Activated naive CD8-positive, alpha-beta T cell treated with anti-CD3 and anti-CD28 coated beads for 36 hours (primary cell): Measurements from ENCODE around the gene MXD4. TPM values are rescaled to one million over a fixed set of nuclear protein-coding genes. Genes with fewer than 3 reads are reported as not detected.
"Not testable (repeated sequence)": the region's sequence is repeated elsewhere in the genome, so short reads cannot be mapped to it uniquely, and the experiment has no call there.

ENCODE experiments used
- DNase-seq: peaks from one replicate; pipeline ENCODE4 v3.0.0; 2021
- H3K27ac Mint-ChIP-seq: one replicate; pipeline ENCODE4 v1.8.0; 2022; ENCODE audit warnings: mild to moderate bottlenecking, moderate library complexity, mixed read lengths
- H3K27me3 Mint-ChIP-seq: one replicate; pipeline ENCODE4 v1.8.0; 2022; ENCODE audit warnings: mild to moderate bottlenecking, mixed read lengths
- H3K36me3 Mint-ChIP-seq: one replicate; pipeline ENCODE4 v1.8.0; 2021; ENCODE audit warnings: mild to moderate bottlenecking, mixed read lengths
- H3K4me1 Mint-ChIP-seq: one replicate; pipeline ENCODE4 v1.8.0; 2021; ENCODE audit warnings: mixed read lengths
- H3K4me3 Mint-ChIP-seq: one replicate; pipeline ENCODE4 v1.8.0; 2022; ENCODE audit warnings: mild to moderate bottlenecking, moderate library complexity, mixed read lengths
- H3K9me3 Mint-ChIP-seq: one replicate; pipeline ENCODE4 v1.8.0; 2022; ENCODE audit warnings: mixed read lengths
- total RNA-seq, 2 experiments: library from RNA; stranded (reverse); gene quantifications; one replicate each; pipeline ENCODE4 v1.2.3, GENCODE V29; 2021

Gene MXD4
- total RNA-seq, 2 experiments from 2014 or later: 0.78 to 1.2 TPM

- Mint-ChIP-seq H3K4me1 (peaks cover 20% of the 10 kb centered on the region), H3K9me3 (no peaks in the 10 kb centered on the region)
These were observed 15.4 kb downstream of the MXD4 start for GRCh38 chr4:2246384-2247127.

DNA sequence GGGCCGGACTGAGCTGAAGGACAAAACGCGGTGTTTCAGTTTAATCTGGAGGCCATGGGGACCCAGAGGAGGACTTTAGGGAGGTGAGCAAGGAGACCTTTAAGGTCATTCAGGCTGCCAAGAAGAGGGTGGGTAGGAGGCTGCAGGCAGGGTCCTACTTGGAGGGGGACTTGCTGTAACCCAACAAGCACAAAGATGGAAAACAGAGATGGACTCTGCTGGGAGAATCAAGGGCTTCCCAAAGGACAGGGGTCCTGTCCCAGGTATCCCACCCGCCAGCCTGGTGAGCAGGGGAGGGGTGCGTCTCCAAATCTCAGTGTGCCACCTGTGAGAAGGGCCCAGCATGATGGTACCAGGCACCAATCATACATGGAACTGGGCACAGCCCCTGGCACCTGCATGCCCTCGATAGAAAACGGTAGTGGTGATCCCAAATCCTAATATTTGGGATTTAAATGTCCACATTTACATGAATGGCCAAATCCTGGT is 16.1 kb downstream of the MXD4 start:
- peaks cover 22% of the 10 kb centered on the region for H3K4me1 Mint-ChIP-seq
- no peak overlapping the region for H3K27ac Mint-ChIP-seq
- no peak overlapping the region for H3K4me3 Mint-ChIP-seq
- DNase-seq: no peak
- no peaks in the 10 kb centered on the region for H3K9me3 Mint-ChIP-seq
- no peaks in the 10 kb centered on the region for H3K27me3 Mint-ChIP-seq
- H3K36me3 Mint-ChIP-seq: peaks cover 5% of the 10 kb centered on the region

More at GRCh38 chr4:2246384-2247127, 15.4 kb downstream of the MXD4 start:
- no peaks in the 10 kb centered on the region for H3K36me3 Mint-ChIP-seq
- H3K27me3 Mint-ChIP-seq: no peaks in the 10 kb centered on the region
- H3K4me3 Mint-ChIP-seq: no peak overlapping the region
- no peak overlapping the region for H3K27ac Mint-ChIP-seq
- no peak for DNase-seq

- H3K36me3 Mint-ChIP-seq: peaks cover 11% of the 10 kb centered on the region
- peaks cover 28% of the 10 kb centered on the region for H3K4me1 Mint-ChIP-seq
- H3K4me3 Mint-ChIP-seq: no peak overlapping the region
- no peak overlapping the region for H3K27ac Mint-ChIP-seq
- DNase-seq: no peak
- H3K27me3 Mint-ChIP-seq: no peaks in the 10 kb centered on the region
- H3K9me3 Mint-ChIP-seq: no peaks in the 10 kb centered on the region
These were observed 16.7 kb downstream of the MXD4 start for GRCh38 chr4:2245057-2245786.

GRCh38 chr4:2243681-2244380 is 18.1 kb downstream of the MXD4 start:
- Mint-ChIP-seq H3K27me3 (no peaks in the 10 kb centered on the region), H3K4me3 (no peak overlapping the region), H3K9me3 (no peaks in the 10 kb centered on the region), H3K27ac (no peak overlapping the region), H3K4me1 (peaks cover 38% of the 10 kb centered on the region), H3K36me3 (peaks cover 20% of the 10 kb centered on the region)
- no peak for DNase-seq

DNA sequence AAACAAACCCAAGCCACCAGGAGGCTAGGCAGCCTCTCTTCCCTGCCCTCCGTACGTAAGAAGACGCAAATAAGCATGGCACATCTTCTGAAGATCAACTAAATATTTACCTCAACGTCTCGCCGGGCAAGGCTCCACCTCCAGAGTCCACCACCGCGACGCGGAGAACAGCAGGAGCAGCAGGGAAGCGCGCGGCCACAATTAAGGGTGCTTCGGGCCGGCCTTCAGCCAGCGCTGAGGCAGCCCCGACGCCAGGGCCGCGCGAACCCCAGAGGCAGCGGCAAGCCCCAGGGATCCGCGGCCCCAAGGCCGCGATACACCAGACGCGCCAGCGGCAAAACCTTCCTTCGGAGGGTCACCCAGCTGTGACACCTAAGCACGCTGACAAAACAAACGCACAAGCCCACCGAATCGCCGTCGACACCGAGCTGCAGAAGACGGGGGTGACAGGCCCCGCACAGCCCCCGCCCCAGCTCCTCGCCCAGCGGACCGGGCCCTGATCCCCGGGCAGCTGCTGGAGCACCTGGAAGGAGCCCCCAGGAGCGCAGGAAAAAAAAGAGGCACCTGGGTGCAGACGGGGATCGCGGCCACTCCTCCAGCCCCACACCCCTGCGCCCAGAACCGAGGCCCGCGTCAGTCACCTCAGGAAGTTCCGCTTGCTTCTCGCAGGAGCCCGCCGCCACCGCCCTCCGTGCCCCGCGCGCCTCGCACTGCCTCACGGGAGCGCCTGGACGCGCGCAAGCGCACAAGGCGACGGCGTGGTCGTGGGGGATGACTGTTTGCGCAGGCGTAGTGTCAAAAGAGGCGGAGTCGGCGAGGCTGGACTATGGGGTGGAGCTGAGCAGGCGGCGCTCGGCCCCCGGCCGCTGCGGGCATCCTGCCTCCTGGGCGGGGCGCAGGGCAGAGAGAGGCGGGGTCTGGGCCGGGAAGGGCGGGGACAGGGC is 20.2 kb downstream of the MXD4 start, which contains the start of the genes HAUS3 and POLN:
HAUS3 (minus strand) TSS at position 712 of the 944 bp plus-strand sequence. CDS start 1,175 bp downstream, outside the sequence.
POLN (minus strand) TSS at position 712 of the 944 bp plus-strand sequence. CDS start 12,890 bp downstream, outside the sequence.
- Mint-ChIP-seq H3K4me3 (peak within 1 kb of the TSS; percentile 87), H3K36me3 (peaks cover 30% of the 10 kb centered on the region), H3K27me3 (no peaks in the 10 kb centered on the region), H3K9me3 (no peaks in the 10 kb centered on the region), H3K4me1 (peaks cover 55% of the 10 kb centered on the region), H3K27ac (peak within 1 kb of the TSS; percentile 89)
- DNase-seq: peak; percentile 100

GRCh38 chr4:2241003-2241402 is 20.9 kb downstream of the MXD4 start:
- peak overlapping the region; percentile 89 for H3K27ac Mint-ChIP-seq
- H3K4me1 Mint-ChIP-seq: peaks cover 55% of the 10 kb centered on the region
- no peak for DNase-seq
- H3K36me3 Mint-ChIP-seq: peaks cover 30% of the 10 kb centered on the region
- H3K4me3 Mint-ChIP-seq: peak overlapping the region; percentile 87
- no peaks in the 10 kb centered on the region for H3K27me3 Mint-ChIP-seq
- no peaks in the 10 kb centered on the region for H3K9me3 Mint-ChIP-seq

GRCh38 chr4:2236944-2237666 is 24.8 kb downstream of the MXD4 start:
- DNase-seq: no peak
- Mint-ChIP-seq H3K36me3 (peaks cover 39% of the 10 kb centered on the region), H3K27ac (peak overlapping the region; percentile 26), H3K9me3 (no peaks in the 10 kb centered on the region), H3K4me3 (peak overlapping the region; percentile 68), H3K27me3 (no peaks in the 10 kb centered on the region), H3K4me1 (peaks cover 45% of the 10 kb centered on the region)

DNA sequence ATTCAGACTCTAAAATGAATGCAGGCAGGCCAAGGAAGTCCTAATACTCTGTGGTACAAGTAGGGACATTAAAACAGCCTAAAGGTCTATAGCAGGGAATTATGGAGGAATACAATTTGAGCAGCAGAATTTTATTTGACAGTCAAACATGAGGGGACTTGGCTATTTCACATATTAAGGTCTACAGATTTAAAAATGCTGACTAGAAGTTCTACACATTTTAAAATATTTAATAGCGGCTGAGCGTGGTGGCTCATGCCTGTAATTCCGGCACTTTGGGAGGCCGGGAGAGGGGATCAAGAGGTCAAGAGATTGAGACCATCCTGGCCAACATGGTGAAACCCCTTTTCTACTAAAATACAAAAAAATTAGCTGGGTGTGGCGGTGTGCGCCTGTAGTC is 30.8 kb downstream of the MXD4 start:
- no peaks in the 10 kb centered on the region for H3K9me3 Mint-ChIP-seq
- DNase-seq: no peak

GRCh38 chr4:2226261-2226660 is 35.6 kb downstream of the MXD4 start:
- DNase-seq: no peak
- no peaks in the 10 kb centered on the region for H3K9me3 Mint-ChIP-seq
- H3K27me3 Mint-ChIP-seq: no peaks in the 10 kb centered on the region
- peaks cover 2% of the 10 kb centered on the region for H3K4me1 Mint-ChIP-seq
- peaks cover 5% of the 10 kb centered on the region for H3K36me3 Mint-ChIP-seq
- no peak overlapping the region for H3K4me3 Mint-ChIP-seq
- H3K27ac Mint-ChIP-seq: no peak overlapping the region

More for the DNA sequence above, 30.8 kb downstream of the MXD4 start:
- Mint-ChIP-seq H3K4me3 (no peak overlapping the region), H3K27ac (no peak overlapping the region), H3K4me1 (peaks cover 13% of the 10 kb centered on the region), H3K36me3 (peaks cover 11% of the 10 kb centered on the region), H3K27me3 (no peaks in the 10 kb centered on the region)

DNA sequence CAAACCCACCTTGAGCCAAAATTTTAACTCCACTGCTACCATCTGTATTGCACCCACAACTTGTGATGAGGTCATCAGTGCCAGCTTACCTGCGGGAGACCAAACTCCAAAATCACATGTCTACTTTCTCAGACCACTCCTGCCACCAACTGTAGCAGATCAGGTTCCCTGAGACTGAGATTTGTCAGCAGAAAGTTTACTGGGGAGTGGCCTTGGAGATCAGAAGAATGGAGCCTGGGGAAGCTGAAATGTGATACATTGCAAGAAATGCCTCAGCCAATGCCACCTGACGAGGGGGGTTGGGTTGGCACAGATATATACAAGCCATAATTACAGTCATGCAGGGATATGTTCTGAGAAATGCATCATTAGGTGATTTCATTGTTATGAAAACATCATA is 39.1 kb downstream of the MXD4 start:
- Mint-ChIP-seq H3K4me1 (peaks cover 2% of the 10 kb centered on the region), H3K36me3 (peaks cover 3% of the 10 kb centered on the region), H3K27ac (no peak overlapping the region), H3K9me3 (no peaks in the 10 kb centered on the region), H3K27me3 (no peaks in the 10 kb centered on the region), H3K4me3 (no peak overlapping the region)
- no peak for DNase-seq

DNA sequence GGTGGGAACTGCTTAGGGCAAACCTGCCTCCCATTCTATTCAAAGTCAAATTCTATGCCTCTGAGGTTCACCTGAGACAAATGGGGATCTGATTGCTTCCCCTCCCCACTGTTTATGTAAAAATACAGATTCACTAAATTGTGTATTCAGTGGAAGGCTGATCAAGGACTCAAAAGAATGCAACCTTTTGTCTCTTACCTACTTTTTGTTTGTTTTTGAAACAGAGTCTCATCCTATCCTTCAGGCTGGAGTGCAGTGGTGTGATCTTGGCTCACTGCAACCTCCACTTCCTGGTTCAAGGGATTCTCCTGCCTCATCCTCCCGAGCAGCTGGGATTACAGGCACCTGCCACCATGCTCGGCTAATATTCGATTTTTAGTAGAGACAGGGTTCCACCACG is 40.5 kb downstream of the MXD4 start:
- not testable (repeated sequence) for H3K27ac Mint-ChIP-seq, H3K36me3 Mint-ChIP-seq, H3K4me3 Mint-ChIP-seq, H3K4me1 Mint-ChIP-seq, H3K9me3 Mint-ChIP-seq, H3K27me3 Mint-ChIP-seq, DNase-seq

GRCh38 chr4:2220016-2220630 is 41.8 kb downstream of the MXD4 start:
- peaks cover 3% of the 10 kb centered on the region for H3K36me3 Mint-ChIP-seq
- H3K9me3 Mint-ChIP-seq: no peaks in the 10 kb centered on the region
- H3K27me3 Mint-ChIP-seq: no peaks in the 10 kb centered on the region
- H3K4me3 Mint-ChIP-seq: no peak overlapping the region
- H3K27ac Mint-ChIP-seq: no peak overlapping the region
- peak; percentile 68 for DNase-seq
- peaks cover 2% of the 10 kb centered on the region for H3K4me1 Mint-ChIP-seq

GRCh38 chr4:2219233-2219760 is 42.6 kb downstream of the MXD4 start:
- H3K9me3 Mint-ChIP-seq: no peaks in the 10 kb centered on the region
- no peaks in the 10 kb centered on the region for H3K27me3 Mint-ChIP-seq
- no peak overlapping the region for H3K27ac Mint-ChIP-seq
- DNase-seq: no peak
- no peak overlapping the region for H3K4me3 Mint-ChIP-seq
- H3K4me1 Mint-ChIP-seq: peaks cover 2% of the 10 kb centered on the region
- H3K36me3 Mint-ChIP-seq: peaks cover 3% of the 10 kb centered on the region
